GM18498 (cell line): ENCODE data around the gene TP63.

Experiments
- ATAC-seq: cut with Tn5 transposase; IDR thresholded peaks from one replicate; pipeline ENCODE4 v1.9.1; 2021; ENCODE audit warnings: mild to moderate bottlenecking, moderate library complexity; ENCODE audit not compliant: unreplicated experiment

The TP63 gene

DNA sequence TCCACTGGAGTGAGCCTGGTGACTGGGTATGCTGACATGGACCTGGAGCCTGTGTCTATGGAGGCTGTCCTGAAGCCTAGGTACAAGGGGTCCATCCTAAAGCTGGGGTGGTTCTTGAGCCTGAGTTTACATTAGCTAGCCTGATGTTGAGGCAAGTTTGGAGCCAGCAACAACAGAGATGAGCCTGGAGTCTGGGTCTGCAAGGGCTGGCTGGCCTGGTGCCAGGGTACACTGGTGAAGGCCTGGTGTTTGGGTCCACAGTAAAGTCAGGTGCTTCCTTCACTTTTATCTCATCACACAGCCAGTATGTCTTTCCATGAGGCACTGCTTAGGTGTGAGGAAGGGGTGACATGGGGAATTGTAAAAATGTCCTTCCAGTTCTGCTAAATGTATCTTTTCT is 49.5 kb downstream of the TP63 start:
- no peak for ATAC-seq

DNA sequence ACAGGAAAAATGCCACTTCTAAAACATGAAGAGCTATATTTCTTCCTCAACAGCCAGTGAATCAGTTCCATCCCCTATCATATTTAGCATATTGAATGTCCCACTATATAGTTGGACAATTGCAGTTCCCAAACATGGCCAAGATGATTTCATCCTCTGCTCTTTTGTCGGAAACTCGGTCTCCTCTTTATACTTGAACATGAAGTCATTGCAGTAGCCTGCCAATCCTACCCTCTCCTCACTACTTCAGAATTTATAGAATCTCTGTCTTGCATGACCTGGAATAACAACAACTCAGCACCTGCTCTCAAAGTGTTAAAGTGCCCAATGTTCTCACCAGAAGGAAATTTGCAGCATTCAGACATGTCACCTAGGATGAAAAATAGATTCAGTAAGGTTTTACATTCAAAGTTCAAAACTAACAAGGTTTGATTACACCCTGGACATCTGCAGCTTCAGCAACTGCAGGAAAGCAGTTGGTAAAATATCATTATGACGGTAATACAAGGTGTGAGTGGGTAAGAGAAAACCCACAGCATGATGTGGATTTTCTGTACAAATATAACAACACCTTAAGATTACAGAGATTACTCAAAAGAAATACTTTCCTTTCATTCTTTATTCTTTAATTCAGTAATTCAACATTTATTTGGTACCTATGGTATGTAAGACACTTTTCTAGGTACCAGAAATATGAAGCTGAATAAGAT is 52.5 kb downstream of the TP63 start:
- ATAC-seq, result no peak

DNA sequence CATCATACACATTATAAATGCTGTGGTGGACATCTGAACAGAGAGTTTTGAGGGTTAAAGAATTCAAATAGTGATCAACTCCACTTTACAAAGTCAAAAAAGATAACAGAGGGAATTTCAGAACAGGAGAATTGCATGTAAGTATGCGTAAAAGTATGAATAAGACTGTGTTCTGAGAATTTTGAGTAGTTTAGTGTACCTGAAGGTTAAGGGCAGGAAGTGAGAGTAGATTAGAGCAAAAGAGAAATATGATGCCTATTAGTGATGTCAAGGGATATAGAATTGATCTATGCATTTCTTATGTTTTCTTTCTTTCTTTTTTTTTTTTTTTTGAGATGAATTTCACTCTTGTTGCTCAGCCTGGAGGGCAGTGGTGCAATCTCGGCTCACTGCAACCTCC is 53.1 kb downstream of the TP63 start:
- no peak for ATAC-seq

DNA sequence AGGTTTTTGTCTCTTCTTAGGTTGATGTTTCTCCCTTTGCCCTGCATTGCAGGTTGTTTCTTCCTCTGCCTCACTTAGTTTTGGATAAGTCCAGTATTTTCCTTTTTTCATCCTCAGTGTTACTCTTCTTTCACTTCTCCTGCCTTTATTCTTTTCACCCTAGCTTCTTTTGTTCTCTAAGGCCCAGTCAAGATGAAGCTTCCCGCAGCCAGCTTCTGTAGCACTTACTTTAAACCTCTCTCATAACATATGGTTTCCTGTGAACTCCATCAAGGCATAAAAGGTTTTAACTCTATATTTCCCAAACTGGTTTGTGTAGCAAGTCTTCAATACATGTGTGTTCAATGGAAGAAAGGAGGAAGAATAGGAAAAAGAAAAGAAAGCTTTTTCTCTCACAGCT is 54.1 kb downstream of the TP63 start:
- no peak for ATAC-seq

DNA sequence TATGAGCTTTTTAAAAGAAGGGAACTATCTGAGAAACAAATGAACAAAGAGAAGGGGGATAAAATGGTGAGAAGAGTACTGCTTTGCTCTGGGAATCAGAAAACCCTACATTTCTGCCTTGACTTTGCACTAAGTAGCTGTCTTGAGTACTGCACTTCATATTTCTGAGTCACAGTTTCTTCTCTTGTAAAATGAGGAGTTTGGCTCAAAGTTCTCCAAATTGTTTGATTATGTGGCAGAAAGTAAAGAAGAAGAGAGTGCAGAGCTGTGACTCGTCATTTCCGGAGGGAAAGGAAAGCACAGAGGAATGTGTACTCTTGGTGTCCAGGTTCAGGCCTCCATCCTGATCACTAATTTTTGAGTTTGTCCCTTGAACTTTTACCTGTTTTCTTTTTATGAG is 54.7 kb downstream of the TP63 start:
- ATAC-seq, result no peak

DNA sequence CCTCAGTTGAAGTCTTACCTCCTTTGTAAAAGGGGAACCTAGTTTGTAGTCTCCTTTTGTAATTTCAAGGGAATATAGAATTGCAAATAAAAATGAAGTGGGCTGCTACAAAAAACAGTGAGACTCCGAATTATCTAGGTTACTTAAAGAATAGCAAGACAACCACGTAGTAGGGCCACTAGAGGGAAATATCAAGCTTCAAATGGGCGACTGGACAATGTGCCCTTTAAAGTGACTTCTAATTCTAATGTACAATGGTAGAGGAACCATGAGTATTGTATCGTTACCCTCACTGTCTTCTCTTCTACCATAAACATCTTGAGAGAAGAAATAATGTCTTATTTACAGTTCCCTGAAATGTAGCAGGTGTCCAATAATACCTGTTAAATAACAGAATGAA is 56.3 kb downstream of the TP63 start:
- no peak for ATAC-seq

DNA sequence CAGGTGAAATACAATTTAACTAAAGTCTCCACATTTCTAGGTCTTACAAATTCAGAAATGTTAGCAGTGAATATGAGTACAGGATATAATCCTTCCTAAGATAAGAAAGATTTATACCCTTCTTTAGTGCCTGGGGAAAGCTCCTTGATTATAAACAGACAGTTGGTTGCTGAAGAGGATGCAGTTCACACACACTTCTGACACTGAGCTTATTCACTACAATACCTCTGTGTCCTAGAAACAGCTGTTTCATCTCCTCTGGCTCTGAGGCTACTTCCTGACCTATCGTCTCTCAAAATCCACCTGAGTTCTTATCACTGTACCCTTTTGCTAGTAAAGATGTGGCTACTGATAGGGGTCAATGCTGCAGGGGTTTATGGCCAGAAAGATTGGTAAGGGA is 57.1 kb downstream of the TP63 start:
- no peak for ATAC-seq

DNA sequence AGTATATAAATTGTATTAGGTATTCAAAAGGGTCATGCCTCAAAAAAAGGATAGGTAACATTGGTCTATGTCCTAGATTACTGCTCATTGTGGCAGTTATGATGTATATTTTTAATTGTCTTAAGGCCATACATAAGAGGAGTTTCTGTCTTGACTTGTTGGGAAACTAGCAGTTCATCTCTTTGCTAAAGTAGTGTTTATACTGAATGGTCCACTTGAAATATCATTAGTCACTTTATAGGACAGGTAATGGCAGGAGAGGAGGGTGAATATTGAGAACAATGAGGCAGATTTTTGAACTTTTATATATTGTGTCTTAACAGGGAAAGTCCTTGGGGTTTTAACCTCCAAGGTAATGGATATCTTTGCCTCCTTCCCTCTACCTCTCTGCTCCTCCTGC is 58.4 kb downstream of the TP63 start:
- ATAC-seq, result no peak

DNA sequence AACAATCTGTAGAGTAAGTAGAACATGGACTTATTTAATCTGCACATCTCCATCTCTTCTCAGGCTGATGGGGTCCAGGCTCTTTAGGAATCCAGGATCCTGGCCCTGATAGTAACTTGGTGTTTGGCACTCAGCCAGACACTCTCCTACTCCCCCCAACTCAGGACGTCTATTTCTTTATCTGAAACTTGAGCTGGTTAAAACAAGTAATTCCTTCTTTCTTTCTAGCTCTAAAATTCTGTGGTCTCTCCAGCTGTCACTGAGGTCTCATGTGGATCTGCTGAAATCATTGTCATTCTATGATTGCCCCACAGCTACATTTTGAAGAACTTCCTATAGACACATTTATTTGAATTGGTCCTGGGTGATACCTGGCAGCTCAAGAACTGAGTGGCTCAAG is 59.0 kb downstream of the TP63 start:
- no peak for ATAC-seq

DNA sequence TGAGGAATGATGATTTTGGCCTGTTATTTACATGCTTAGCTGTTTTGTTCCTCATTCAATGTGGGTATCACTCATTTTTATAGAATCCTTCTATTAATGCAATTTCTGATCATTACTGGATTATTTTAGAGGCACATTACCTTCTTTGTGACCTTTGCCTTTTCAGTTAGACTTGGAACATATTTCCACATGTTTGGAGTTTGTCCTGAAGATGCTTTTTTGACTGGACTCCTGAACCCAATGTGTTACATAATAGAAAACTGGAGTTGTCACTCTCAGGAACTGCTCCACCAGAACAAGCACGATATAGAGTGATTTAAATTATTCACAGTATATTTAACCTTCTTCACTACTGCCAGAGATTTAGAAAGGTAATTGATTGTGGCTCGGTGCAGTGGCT is 59.5 kb downstream of the TP63 start:
- ATAC-seq, result no peak

DNA sequence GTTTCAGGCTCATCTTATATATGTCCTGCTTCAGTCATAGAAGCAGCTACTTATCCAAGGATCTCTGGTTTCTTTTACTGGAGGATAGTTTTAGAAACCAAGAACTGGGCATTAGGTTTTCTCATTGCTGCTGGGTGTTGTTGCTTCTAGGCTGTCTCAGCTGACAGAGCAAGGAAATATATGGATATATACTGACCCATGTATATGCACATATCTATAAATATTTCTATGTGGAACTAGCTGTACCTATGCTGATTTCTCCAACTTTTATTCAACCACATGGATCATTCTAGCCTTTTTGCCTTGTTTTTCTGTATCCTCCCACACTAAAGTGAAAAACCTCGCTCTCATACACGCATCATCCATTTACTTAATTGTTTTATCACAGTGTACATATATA is 64.2 kb downstream of the TP63 start:
- no peak for ATAC-seq

DNA sequence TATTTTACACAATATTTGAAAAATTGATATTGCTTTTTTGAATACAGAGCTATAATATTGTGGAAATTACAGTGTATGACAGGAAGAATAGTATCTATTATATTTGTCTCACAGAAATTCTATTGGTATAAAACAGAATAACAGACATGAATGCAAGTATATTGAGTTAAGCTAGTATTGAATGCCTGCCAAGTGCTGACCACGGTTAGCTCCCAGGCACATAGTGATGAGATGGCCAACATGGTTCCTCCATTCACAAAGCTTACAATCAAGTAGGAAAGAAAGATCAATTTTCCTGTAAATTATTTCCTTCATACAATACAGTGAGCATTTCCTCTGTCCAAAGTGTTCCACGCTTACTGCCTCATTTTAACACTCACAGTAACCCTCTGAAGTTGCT is 67.6 kb downstream of the TP63 start:
- no peak for ATAC-seq

DNA sequence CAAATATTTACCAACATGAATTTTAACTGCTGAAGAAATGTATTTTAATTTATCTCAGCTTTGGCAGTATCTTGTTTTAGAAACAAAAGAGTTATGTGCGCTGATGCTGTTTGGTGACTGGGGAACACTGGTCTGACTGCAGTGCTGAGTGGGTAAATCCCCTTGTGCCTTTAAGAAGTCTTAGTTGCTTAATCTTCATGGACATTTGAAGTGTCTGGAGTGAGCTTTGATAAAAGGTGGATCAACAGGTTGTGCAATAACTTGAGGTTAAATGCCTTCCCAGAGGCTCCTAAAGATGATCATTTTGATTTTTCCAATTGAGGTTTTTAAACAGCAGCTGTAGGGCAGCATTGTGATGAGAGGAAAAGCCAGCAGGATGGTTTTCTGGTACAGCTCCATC is 68.7 kb downstream of the TP63 start:
- no peak for ATAC-seq

DNA sequence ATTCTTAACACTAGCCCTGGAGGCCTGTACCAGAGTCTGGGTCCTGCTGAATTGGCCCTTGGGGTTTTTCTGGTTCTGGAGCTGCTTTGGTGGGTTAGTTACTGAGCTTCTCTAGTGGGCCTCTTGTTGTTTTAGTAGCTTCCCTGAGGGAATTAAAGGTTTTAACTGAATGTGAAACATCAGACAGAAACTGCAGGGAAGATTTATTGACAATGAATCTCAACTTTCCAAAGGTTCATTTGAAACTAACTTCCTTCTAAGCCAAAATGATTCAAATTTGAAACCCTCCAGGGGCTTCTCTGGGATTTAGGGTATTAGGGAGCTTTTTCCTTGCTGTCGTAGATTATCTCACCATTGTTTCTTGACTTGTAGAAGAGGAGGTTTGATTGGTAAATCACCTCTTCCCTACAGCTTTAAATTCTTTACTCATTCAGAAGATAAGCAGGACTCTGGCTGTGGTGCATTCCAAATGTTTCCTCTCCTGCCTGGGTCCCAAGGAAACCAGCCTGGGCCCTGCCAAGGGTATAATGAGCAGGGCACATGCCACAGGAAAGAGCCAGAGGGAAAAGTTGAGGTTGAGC is 71.0 kb downstream of the TP63 start:
- no peak for ATAC-seq

DNA sequence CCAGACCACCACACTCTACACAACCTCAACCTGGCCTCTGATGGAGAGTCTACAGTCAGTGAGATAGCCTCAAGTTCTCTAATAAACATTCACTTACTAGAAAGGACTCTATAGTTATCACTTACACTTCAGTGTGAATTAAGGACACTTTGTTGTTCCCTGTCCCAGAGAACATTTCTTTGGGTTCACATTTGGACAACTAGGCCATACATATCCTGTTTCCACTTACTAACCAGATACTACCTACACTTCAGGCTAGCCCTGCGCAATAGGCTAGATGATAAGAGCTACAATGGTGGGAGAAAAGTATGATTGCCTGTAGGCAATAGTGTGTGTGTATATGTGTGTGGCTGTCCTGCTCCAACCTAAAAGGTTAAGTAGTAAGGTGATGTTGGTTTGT is 72.7 kb downstream of the TP63 start:
- ATAC-seq, result no peak

DNA sequence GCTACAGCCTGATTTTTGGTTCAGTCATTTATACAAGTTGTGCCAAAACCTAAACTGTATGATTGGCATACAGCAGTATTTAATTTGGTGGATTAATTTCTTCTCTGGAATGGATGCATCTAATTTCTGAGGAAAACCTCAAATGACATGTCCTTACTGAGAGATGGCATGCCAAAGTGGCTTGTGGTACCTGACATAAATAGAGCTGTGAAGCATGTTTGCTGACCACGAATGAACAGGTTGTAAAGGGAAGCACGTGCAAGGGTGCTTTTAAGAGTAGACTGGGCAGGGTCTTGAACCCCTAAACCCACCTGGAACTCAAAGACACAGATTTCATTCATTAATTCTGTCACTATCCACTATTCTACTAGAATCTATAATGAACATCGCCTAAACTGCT is 77.2 kb downstream of the TP63 start:
- ATAC-seq, result no peak

DNA sequence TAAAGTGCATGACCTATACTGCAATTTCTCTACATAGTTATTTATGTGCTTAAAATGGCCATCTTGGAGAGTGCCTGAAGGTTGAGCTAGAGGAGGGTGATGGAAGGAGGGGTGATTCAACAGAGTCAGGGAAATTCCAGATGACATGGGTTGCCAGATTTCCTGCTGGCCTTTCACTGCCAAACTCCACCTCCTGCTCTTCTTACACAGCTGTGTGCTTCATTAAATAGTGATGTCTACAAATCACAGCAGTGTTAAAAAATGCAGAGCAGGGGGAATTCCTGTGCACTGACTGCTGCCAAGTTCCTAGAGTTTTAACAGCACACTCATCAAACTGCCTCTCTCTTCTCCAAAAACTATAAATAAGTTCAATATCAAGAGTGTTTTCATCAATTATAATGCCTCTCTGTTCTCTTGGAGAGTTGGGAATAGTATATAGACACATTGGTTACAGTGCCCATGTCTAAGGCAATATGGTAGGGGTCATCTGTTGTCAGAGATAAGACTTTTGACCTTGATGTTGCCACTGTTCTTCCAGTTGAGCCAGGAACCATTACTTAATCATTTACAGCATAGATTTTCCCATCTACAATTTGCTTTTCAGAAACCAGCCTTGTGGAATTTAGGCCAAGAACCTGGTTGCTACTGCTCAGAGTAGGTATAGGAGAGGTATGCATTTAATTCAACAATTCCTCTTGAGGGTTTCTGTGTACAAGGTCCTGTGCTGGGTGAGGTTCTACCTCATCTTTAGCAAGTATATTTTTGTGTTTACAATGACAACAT is 79.6 kb downstream of the TP63 start:
- no peak for ATAC-seq

DNA sequence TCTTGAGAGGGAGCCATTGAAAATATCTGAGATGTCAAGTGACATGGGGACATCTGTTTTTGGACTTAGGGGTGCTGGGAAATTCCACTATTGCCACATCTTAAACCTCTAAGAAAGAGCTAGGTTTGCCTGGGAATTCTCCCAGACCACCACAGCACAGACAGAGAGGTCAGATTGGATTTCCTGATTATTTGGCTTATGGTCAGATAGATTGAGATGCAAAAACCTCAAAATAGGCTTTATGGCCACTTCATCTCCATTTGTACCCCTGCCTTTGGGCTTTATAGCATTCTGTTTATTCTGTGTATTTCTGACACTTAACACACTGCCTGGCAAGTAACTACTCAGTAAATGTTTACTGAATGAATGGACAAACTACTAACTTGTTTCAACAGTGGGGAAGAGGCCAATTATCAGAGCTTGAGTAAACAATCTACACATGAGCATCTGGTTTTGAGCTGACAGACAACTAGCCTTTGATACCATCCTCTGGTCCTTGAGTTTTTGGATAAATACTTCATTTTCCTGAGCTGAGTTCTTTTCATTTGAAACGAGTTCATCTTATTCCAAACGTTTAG is 81.8 kb downstream of the TP63 start:
- no peak for ATAC-seq

DNA sequence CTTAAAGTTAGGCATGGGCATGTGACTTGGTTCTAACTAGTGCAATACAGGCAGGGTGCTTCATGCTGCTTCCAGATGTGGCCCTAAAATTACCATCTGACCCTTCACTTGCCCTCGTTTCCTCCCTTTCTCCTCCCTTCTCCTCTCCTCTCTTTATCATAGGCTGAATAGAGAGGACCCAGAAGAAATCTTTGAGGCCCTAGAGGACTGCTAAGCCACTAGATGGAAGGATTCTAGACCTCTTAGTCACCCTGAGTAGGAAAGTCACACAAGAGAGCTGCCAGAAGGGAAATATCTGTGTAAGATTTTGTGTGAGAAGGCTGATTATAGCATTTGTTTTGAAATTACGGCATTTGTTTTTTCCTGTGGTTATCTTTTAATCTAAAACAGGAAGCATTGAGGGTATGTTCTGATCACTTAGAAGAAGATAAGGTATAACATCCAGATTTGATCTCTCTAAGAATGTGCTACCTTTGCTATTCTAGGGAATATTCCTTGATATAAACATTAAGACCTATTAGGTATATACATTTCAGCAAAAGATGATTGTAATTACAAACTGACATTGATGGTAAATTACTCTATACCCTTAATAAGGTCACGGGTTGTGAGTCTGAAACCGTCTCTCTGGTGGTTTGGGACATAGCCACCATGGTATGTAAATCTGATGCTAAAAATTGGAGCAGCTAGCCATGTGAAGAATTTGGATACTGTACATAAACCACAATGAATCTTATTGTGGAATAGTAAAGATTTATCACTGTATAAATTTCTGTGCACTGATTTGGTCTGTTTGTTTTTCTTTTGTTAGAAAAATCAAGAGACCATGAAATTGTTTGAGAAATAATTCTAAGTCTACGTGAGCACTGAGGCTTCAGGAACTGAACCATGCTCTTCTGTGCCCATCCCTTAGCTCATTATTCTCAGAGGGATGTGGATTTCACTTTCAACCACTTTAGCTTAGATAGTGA is 84.1 kb downstream of the TP63 start:
- ATAC-seq, result peak; percentile 53

DNA sequence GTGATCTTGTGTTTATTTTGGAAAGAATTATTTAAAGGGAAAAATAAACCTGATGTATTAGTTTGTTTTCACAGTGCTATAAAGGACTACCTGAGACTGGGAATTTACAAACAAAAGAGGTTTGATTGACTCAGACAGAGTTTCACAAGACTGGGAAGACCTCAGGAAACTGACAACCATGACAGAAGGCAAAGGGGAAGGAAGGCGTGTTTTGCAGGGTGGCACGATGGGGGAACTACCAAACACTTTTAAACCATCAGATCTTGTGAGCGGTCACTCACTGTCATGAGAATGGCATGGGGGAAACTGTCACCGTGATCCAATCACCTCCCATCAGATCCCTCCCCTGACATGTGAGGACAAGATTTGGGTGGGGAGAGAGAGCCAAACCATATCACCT is 87.0 kb downstream of the TP63 start:
- ATAC-seq, result no peak
